Tongue (tissue), 2 donors: ENCODE results near the gene GLS2. TPM values are rescaled to one million over a fixed set of nuclear protein-coding genes. Genes with fewer than 3 reads are reported as not detected.
"Not testable (repeated sequence)": the region's sequence is repeated elsewhere in the genome, so short reads cannot be mapped to it uniquely, and the experiment has no call there.

Source experiments
- DNase-seq: peaks from one replicate; pipeline ENCODE4 v3.0.0-alpha.2; 2015
- total RNA-seq: library from RNA; depleted of rRNA; stranded (reverse); fragments of >200 nt; gene quantifications from one replicate; pipeline ENCODE4 v1.2.3, GENCODE V29; 2014

Gene GLS2
- total RNA-seq, 1 donor from 2014 or later, result 0.21 TPM

DNA sequence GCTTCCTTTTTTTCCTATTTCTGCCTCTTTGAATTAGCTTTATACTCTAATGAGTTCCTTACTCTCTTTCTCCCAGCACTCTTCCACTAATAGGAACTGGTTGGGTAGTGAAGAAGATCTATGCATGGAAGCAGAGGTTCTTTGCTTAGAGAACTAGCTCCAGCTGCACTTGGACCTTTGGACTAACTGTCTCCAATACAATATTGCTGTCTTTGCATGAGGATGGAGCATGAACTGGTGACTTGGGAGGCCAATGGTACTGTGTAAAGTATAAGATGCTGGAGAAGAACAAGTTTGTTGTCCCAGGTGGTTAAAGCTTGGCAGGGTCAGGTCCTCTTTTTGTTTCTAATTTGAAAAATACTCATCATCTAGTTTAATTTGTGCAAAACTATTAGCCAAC, 2.4 kb upstream of the GLS2 start:
- DNase-seq, result no peak

DNA sequence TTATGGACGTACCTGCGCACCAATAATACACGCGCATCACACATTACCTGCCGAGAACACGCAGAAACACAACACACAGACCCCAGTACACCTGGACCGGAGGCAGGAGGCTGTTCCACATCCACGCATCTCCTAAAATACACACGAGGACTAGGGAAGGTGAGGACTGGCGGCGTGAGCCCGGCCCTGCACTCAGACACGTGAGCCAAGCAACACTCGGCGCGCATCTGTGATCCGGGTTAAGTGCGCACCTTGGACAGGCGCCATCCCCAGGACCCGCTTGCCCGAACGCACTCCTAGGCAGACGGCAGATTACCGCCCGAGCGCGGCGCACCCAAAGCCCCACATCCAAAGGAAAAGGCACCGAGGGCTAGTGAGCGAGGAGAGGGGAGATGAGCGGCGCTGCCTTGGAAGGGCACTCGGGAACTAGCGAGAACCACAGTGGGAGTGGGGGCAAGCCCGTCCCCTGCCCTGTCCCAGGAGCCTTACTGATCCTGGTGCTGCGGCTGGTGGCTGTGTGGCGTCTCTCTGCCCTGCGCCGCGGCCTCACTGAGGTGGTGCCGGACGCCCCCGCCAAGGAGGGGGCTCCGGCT, 417 bp downstream of the GLS2 start:
- peak; percentile 40 for DNase-seq

DNA sequence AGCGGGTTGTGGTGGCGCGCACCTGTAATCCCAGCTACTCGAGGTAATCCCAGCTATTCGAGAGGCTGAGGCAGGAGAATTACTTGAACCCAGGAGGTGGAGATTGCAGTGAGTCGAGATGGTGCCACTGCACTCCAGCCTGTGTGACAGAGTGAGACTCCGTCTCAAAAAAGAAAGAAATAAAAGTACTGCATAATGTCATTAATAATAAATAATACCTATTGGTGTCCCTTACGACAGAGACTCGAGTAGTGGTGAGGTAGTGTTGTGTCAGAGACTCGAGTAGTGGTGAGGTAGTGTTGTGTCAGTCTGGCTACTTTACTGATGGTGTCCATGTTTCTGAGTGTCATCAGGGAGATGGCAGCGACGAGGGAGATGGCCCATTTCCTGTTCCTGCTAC, 1.3 kb downstream of the GLS2 start:
- no peak for DNase-seq

DNA sequence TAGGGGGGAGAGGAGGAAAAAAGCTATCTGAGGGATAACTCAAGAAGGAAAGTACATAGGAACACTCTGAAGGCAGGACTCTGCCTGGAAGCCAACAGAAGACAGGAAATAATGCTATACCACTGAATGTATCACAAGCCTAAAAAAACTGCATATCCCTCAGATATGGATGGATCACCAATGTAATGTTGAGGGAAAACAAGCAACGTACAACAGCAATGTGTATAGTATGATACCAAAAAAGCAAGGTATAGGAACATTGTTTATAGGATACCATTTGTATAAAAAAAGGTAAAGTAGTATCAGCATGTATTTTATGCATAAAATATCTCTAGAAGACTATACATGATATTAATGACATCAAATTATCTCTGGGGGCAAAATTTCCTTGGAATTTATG, 3.4 kb downstream of the GLS2 start:
- DNase-seq, result no peak

DNA sequence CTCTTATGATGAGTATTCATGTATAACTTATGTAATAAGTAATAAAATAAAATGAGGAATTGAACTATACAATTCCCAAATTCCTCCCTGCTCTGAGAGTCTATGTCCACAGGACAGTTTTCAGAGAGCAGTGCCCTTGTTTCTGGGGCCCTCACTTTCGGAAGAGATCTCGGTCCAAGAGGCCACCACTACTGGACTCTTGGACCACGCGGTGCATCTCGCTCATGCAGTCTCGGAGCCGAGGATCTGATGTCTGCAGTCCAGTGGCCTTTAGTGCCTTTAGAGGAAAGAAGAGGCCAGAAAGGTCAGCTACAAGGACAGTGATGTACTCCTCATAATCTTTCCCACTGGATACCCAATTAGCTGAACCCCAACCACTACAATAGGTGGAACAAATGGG, 8.3 kb downstream of the GLS2 start:
- DNase-seq, result no peak

DNA sequence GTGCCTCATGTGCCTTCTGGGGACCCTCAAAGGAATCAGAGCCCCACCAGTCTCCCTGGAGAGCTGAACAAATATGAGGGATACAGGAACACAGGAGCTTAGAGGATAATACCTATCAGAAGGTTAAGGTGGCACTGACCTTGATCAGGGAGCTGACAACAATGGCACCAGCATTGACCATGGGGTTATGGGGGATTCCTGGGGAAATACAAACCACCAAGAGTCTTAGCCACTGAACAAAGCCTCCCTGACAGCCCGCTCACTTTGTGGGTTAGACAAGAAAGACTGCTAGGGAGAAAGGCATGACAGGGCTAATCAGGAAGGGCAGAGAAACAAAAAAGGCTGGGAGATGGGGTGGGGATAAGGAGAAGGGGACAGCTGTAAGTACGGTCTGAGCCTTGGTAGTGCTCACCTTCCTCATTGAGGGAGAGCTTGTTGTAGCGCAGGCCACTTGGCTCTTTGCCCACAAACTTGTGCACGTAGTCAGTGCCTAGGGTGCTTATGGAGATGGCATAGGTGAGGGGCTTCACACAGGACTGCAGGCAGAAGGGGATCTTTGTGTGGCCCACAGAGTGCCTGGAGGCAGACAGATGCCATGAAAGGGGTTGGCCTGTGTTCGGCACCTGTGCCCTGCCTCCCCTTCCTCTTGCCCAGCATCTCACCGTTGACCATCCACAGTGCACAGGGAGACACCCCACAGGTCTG, 10.3 kb downstream of the GLS2 start:
- no peak for DNase-seq

DNA sequence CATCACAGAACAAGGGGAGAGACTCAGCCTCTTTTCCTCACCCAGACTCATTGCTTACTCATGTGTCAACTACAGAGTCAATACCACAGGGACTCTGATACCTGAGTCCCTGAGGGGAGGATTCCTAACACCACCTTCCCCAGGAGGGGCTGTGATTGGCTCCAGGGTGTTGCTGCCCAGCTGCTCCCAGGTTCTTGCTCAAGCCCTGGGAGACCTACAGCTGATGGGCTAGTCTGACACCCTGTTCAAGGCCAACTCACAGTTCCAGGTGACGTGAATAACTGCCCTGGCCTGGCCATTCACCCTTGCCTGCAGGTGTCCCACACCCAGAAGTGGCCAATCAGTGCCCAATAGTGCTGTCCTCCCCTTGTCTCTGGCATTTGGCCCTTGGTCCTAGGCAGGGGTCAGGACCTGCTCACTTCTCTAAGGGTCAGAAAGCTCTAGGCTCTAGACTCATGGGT, 11.0 kb downstream of the GLS2 start:
- no peak for DNase-seq

DNA sequence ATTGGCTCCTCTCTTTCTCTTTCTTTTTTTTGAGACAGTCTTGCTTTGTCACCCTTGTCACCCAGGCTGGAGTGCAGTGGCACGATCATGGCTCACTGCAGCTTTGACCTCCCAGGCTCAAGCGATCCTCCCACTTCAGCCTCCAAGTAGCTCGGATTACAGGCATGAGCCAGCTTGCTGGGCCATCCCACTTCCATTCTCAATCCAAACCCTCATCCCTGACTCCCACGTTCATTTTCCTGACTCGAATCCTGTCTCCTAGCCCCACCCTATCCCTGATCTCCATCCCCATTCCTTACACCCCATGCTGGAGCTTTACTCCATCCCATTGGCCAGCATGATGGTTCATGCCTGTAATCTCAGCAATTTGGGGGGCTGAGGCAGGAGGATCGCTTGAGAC, 11.8 kb downstream of the GLS2 start:
- no peak for DNase-seq

DNA sequence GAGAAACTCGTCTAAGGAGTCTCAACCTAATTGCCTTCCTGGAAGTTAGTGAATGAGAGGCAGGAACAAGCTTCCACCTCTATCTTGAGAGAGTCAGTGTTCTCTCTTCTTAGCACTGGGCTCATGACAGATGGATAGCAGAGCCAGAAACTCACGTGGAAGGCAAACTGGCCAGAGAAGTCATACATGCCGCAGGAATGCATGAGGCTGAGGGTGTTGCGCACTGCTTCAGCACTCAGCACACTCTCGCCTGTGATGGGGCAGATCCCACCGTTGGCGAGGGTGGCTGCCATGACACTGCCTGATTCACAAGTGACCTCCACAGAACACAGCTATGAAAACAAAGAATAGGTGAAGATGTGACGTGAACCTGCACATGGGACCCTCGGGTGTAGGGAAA, 13.6 kb downstream of the GLS2 start:
- no peak for DNase-seq

DNA sequence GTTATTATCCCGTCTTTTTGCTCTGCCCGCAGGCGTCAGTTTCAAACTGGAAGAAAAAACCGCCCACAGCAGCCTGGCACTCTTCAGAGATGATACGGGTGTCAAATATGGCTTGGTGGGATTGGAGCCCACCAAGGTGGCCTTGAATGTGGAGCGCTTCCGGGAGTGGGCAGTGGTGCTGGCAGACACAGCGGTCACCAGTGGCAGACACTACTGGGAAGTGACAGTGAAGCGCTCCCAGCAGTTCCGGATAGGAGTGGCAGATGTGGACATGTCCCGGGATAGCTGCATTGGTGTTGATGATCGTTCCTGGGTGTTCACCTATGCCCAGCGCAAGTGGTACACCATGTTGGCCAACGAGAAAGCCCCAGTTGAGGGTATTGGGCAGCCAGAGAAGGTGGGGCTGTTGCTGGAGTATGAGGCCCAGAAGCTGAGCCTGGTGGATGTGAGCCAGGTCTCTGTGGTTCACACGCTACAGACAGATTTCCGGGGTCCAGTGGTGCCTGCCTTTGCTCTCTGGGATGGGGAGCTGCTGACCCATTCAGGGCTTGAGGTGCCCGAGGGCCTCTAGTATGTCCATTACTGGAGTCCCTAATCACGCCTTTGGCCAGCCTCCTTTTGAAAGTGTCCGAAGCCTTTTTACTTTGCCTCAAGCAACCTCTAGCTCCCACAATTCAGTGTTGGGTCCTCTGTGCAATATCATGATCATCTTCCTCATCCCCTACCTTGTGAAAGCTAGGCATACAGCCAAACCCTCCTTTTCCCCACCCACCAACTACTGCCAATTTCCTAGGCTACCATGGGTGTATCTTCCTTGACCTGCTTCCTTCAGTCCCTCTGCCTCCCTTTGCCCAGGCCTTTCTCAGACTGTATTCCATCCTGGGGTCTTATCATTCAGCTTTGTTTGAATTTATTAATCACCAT, 18.7 kb downstream of the GLS2 start:
- DNase-seq, result no peak

DNA sequence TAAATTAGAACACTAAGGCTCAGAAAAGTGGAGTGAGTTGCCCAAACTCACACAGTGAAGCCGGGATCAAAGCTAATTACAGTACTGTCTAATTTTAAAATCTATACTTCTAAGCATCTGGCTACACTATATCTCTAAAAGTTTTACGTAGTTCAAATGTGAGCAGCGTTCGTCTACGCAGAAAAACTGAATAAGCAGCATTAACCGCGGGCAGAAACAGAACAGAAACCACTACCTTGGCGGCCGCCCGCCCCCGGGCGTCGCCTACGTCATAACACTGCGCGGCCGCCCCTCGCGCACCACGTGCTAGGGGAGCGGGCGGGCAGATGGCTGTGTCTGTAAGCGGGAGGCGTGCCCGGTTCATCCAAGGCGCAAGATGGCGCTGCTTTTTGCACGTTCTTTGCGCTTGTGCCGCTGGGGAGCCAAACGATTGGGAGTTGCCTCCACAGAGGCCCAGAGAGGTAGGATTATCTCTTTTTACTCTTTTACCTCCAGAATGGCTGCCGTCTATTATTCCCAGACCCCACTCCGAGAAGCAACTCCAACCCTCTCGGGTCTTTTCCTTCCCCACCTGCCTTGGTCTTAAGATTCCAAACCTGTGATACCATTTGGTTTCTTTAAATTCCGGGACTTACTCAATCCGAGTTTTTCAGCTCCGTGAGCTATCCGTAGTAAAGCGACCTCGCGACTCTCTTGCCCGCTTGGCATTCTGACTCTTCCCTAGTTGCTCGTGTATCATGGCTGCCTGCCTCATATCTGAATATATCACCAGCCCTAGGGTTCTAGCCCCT, 19.6 kb downstream of the GLS2 start, which contains the start of gene SPRYD4:
Gene SPRYD4, plus strand, starts transcription at position 363 of the 791 bp plus-strand sequence. Its CDS starts 14 bp downstream, at position 377.
- DNase-seq, result peak; percentile 97

DNA sequence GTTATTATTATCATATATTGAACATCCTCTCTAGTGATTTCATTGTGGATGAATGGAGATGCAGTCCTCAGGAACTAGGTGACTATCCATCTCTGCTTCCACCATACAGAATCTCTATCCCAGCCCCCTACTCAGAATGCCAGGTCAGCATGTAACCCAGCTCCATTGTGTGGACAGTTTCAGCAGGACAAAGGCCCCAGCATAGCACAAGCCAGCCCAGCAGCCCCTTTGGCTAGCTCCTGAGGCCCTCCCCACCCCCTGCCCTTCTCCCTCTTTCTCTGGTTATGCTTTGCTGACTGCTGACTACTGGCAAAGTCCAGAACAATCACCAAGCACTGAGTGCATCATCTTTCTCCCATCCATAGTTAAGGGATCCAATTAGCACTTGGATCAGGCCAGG, 25.4 kb downstream of the GLS2 start:
- DNase-seq, result no peak

DNA sequence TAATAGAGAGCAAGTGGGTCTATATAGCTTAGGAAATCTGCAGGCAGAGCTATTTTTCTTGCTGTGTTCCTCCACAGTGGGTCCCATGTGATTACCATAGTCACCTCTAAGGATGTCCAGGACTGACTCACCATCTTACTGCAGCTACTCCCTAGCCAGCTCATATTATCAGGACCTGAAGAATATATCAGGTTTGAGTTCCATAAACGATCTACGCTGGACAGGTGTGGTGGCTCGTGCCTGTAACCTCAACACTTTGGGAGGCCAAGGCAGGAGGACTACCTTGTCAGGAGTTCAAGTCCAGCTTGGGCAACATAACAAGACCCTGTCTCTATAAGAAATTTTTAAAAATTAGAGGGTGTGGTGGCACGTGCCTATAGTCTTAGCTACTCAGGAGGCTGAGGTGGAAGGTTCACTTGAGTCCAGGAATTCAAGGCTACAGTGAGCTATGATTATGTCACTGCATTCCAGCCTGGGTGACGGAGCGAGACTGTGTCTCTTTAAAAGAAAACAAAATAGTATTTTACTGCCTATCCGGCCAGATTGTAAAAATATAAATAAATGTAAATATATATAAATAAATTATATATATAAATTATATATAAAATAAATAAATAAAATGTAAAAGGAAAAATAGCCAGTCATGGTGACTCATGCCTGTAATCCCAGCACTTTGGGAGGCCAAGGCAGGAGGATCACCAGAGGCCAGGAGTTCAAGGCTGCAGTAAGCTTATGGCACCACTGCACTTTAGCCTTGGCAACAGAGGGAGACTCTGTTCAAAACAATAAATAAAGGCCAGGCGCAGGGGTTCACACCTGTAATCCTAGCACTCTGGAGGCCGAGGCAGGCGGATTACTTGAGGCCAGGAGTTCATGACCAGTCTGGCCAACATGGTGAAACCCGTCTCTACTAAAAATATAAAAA, 26.5 kb downstream of the GLS2 start:
- DNase-seq, result no peak

DNA sequence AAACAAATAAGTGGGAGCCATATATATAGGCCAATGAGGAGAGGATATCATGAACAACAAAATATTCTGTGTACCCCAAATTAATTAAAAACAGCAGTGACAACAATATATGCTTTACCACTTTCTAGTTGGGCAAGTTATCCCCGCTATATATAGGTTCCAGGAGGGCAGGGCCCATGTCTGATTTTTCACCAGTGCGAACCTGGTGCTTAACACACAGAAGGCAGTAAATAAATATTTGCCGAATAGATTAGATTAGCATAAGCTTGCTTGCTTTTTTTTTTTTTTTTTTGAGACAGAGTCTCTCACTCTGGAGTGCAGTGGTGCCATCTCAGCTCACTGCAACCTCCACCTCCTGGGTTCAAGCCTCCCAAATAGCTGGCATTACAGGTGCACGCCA, 30.1 kb downstream of the GLS2 start:
- DNase-seq, result no peak

DNA sequence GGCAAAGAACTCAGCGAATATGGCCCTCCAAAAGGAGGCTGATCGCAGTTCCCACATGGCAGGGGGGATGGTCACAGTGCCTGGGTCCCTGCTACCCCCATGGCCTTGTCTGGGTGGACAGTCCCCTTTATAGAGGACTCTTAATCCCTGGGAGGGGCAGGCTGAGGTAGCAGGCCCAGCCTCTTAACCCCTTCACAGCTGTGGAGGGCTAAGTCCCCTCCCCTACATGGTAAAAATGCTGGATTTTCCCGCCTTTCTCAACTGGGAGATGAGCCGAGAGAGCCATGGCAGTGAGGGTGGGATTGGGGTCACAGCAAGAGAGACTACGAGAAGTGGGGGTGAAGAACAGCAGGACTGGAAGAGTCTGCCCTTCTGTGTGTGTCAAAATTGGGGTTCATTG, 33.4 kb downstream of the GLS2 start, which contains the start of gene MIP:
Gene MIP, minus strand, starts transcription at position 101 of the 400 bp plus-strand sequence. Its CDS starts 44 bp downstream, at position 57.
- DNase-seq, result no peak

DNA sequence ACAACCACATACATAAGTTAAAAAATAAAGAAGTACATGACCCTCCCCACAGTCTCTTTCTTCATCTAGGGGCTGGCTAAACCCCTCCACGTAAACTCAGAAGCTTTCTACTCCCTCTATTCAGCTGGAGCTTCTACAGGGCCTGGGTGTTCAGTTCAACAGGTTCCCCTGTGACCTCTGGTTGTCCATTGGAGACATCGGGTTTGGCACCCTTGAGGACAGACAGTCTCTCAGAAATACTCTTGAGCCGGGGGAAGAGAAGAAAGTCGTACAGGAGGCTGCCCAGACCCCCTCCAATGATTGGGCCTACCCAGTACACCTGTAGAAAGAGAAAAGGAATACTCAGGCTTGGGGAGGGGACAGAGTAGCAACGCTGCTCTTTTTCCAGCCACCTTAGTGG, 36.8 kb downstream of the GLS2 start:
- no peak for DNase-seq

DNA sequence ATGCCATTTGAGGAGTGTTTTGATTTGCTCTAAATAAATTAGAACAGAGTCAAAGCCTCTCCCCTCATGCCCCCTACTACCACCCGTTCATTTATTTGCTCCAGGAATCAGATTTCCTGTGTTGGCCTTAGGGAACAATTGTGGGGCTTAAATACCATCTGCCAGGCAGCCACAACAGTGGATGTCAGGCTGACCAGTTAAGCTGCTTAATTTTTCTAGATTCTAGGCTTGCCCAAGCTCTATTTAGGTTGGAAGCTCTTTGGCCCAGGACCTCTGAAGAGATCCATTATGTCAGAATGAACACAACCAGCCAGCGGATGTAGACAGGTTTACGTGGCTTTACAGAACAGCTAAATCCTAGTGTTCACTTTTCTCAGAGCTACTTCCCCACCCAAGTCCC, 37.7 kb downstream of the GLS2 start:
- peak; percentile 19 for DNase-seq

DNA sequence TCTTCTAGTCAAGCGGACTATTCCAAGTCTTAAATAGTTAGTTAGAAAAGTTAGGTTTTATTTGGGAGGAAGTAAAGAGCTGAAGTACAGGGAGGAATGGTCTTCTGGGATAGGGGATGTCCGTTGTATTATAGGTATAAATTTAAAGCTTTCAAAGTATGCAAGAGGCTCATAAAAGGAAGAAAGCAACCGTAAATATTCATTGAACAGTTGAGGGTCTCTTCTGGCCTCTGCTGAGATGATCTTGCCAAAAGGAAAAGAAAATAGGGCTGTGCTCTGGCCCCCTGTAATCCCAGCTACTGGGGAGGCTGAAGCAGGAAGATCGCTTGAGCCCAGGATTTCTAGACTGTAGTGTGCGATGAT, 38.4 kb downstream of the GLS2 start:
- no peak for DNase-seq

DNA sequence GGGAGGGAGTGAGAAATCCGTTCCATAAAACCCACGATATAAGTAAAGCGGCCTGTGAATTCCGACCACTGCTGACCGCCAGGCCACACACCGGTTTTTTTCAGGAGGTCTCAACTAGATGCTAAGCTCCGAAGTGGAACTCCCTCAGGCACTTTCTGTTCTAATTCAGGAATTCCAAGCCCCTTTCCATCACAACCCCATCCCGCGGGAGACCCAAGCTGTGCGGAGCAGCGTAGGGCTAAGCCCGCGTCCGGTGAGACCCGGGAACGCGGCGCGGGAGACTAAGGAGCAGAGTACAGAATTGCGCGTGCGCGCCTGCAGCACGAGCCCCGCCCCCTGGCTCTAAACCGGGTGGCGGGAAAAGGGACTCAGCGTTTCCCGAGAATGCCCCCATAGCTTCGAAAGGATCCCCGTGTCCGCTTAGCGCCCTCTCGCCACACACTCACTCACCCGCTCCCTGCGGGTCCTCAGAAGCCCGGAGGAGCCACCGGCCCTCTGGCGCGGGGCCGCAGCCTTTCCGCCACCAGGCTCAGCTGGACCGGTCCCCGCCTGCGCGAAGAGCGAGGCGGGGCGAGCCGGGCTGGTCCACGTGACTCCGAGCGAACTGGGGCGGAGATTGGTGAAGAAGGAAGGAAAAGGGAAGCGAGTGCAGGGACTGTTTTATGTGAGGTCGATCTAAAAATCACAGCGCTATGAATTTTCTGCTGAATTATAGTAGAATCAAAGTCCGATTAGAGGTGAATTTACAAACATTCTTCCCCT, 38.9 kb downstream of the GLS2 start, which contains the start of gene TIMELESS:
Gene TIMELESS, minus strand, starts transcription at position 567 of the 762 bp plus-strand sequence. CDS start 15,256 bp downstream, outside the sequence.
- peak; percentile 96 for DNase-seq

DNA sequence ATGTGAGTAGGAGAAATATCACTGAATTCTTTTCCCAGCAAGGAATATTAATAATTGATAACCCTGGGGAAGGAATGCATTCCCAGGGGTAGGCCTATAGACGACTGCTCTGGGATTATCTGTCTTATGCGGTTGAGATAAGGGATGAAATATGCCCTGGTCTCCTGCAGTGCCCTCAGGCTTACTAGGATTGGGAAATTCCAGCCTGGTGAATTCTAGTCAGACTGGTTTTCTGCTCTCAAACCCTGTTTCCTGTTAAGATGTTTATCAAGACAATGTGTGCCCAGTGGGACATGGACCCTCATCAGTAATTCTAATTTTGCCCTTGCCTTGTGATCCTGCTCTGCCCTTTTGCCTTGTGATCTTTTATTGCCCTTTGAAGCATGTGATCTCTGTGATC, 44.8 kb downstream of the GLS2 start:
- DNase-seq, result not testable (repeated sequence)
